K562 (cell line): ENCODE measurements around the gene MMS19. TPM values are rescaled to one million over a fixed set of nuclear protein-coding genes. Genes with fewer than 3 reads are reported as not detected.

Experiments used
- CHD2 ChIP-seq: IDR thresholded peaks from 2 replicates; pipeline ENCODE4 v1.6.1; 2011; ENCODE audit warnings: low read depth, low read length
- CREM ChIP-seq: IDR thresholded peaks from 2 replicates; pipeline ENCODE4 v1.6.1; 2014; ENCODE audit warnings: antibody characterized with exemption, low read depth
- KDM5B ChIP-seq: fragments of 200-600 bp; sonication (generic); IDR thresholded peaks from 2 replicates; pipeline ENCODE4 v1.6.1; 2012; ENCODE audit warnings: low read depth, mild to moderate bottlenecking, moderate library complexity, low read length, control low read depth, inconsistent platforms; ENCODE audit not compliant: insufficient replicate concordance
- LCOR ChIP-seq: sonication (generic); formaldehyde crosslinking; IDR thresholded peaks from 2 replicates; pipeline ENCODE4 v1.8.0; 2022; ENCODE audit warnings: mild to moderate bottlenecking, missing genetic modification reagents
- RCOR1 ChIP-seq, 2 experiments: IDR thresholded peaks; 2 replicates each; pipeline ENCODE4 v1.6.1; 2012; ENCODE audit warnings: low read depth in 2 of 2, low read length in 2 of 2, borderline replicate concordance in 1 of 2, improper control_type of control experiment in 1 of 2
- SPI1 ChIP-seq: IDR thresholded peaks from 2 replicates; pipeline ENCODE4 v1.6.1; 2011; ENCODE audit warnings: low read depth, low read length, control low read depth, borderline replicate concordance
- TAF9B ChIP-seq: fragments of 450-650 bp; IDR thresholded peaks from 2 replicates; pipeline ENCODE4 v1.6.1; 2018; ENCODE audit warnings: mild to moderate bottlenecking; ENCODE audit not compliant: partially characterized antibody
- ZNF583 ChIP-seq: fragments of 250-450 bp; sonication (Bioruptor Pico); IDR thresholded peaks from 2 replicates; pipeline ENCODE4 v1.4.0; 2020
- polyA plus RNA-seq, 8 experiments: library from polyadenylated mRNA; depleted of rRNA in 4 of 8; stranded (reverse) in 5 of 8; unstranded in 3 of 8; fragments of >200 nt; fragmentation: Nextera tagmentation in 2 of 8; fragmentation: Illumina TruSeq in 1 of 8; extraction: Ambion mirVana in 2 of 8; extraction: Trizol in 1 of 8; gene quantifications; 2 replicates each; pipeline versions ENCODE4 v1.2.1 to v1.2.3, GENCODE V29; 2011 to 2014; ENCODE audit warnings: inconsistent platforms in 1 of 8, missing spikeins in 1 of 8
- total RNA-seq, 7 experiments: library from RNA; depleted of rRNA in 6 of 7; stranded (reverse); fragments of >200 nt in 6 of 7; fragmentation: Illumina TruSeq in 2 of 7; extraction: Trizol in 2 of 7; gene quantifications; 2 replicates each; pipeline versions ENCODE4 v1.2.1 to v1.2.3, GENCODE V29; 2011 to 2021; ENCODE audit warnings: low replicate concordance in 1 of 7
- TF ChIP-seq, protein P1 (sequence below): sonication (generic); formaldehyde crosslinking; IDR thresholded peaks from 2 replicates; pipeline ENCODE4 v1.8.0; 2022; ENCODE audit warnings: mild to moderate bottlenecking, missing genetic modification reagents
- TF ChIP-seq, protein P2 (sequence below): fragments of 250-450 bp; sonication (Bioruptor Pico); IDR thresholded peaks from 2 replicates; pipeline ENCODE4 v1.4.0; 2020; ENCODE audit warnings: mild to moderate bottlenecking, moderate library complexity

Gene MMS19
- total and polyA plus RNA-seq, 9 of the 15 experiments (the other 6 are each of a cell fraction or from before 2014, with no cell fraction given): 40.1 to 110 (median 62.9) TPM

DNA sequence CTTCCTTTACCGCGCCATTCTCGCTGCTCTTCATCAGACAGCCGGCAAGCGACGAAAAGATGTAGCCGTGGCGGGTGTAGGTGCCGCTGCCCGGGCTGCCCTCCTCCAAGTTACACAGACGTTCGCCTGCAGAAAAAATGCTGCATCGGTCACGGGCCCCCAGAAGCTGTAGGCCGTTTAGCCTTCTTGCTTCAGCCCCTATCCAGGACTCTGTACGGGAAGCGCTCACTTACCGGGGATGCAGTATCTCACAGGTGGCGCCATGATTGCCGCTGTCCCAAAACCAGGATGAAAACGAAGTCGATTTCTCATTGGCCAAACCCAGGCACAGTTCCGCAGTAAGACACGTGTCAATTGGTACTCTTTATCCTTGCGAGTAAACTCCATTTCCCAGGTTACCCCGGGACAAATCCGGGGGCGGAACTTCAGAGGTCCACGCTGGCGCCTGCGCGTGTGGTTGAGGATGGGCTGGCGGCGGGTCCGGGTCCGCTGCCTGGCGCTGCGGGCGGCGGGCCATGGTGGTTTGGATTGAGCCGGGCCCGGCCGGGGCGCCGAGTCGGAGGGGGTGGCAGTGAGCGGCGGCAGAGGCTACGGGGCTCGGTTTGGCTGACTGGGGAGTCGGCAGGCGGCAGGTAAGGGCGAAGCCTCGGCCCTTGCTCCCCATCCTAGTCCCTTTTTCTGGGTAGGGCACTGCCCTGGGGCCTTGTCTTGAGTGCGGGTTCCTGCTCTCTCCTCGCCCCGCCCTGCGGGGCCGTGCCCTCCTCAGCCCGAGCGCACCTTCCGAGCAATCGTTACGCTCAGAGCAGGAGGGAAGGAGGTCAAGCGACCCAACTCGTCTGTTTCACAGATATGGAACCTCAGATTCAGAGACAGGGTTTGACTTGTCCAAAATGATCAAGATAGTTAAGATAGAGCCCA is 52.2 kb downstream of the MMS19 start, which contains the start of the genes EXOSC1 and ZDHHC16 (continued):
- TF ChIP-seq, protein P1, sequence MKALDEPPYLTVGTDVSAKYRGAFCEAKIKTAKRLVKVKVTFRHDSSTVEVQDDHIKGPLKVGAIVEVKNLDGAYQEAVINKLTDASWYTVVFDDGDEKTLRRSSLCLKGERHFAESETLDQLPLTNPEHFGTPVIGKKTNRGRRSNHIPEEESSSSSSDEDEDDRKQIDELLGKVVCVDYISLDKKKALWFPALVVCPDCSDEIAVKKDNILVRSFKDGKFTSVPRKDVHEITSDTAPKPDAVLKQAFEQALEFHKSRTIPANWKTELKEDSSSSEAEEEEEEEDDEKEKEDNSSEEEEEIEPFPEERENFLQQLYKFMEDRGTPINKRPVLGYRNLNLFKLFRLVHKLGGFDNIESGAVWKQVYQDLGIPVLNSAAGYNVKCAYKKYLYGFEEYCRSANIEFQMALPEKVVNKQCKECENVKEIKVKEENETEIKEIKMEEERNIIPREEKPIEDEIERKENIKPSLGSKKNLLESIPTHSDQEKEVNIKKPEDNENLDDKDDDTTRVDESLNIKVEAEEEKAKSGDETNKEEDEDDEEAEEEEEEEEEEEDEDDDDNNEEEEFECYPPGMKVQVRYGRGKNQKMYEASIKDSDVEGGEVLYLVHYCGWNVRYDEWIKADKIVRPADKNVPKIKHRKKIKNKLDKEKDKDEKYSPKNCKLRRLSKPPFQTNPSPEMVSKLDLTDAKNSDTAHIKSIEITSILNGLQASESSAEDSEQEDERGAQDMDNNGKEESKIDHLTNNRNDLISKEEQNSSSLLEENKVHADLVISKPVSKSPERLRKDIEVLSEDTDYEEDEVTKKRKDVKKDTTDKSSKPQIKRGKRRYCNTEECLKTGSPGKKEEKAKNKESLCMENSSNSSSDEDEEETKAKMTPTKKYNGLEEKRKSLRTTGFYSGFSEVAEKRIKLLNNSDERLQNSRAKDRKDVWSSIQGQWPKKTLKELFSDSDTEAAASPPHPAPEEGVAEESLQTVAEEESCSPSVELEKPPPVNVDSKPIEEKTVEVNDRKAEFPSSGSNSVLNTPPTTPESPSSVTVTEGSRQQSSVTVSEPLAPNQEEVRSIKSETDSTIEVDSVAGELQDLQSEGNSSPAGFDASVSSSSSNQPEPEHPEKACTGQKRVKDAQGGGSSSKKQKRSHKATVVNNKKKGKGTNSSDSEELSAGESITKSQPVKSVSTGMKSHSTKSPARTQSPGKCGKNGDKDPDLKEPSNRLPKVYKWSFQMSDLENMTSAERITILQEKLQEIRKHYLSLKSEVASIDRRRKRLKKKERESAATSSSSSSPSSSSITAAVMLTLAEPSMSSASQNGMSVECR (CRISPR knock-in tag): 0 out of 2 replicates have a peak, but pooled peaks have one; percentile 63
- TF ChIP-seq SPI1 (peak; percentile 50; the same call in 1 of the 2 replicates), ZNF583 (CRISPR knock-in tag) (no peak), CREM (peak; percentile 67), LCOR (CRISPR knock-in tag) (peak; percentile 100), KDM5B (peak; percentile 68), TAF9B (peak; percentile 53), CHD2 (peak; percentile 57), RCOR1 (IDR thresholded peaks at IDR 0.05; ENCODE audit: borderline replicate concordance in 1 of 2, low read depth in 2 of 2, low read length in 2 of 2) (no peak)
- TF ChIP-seq, protein P2, sequence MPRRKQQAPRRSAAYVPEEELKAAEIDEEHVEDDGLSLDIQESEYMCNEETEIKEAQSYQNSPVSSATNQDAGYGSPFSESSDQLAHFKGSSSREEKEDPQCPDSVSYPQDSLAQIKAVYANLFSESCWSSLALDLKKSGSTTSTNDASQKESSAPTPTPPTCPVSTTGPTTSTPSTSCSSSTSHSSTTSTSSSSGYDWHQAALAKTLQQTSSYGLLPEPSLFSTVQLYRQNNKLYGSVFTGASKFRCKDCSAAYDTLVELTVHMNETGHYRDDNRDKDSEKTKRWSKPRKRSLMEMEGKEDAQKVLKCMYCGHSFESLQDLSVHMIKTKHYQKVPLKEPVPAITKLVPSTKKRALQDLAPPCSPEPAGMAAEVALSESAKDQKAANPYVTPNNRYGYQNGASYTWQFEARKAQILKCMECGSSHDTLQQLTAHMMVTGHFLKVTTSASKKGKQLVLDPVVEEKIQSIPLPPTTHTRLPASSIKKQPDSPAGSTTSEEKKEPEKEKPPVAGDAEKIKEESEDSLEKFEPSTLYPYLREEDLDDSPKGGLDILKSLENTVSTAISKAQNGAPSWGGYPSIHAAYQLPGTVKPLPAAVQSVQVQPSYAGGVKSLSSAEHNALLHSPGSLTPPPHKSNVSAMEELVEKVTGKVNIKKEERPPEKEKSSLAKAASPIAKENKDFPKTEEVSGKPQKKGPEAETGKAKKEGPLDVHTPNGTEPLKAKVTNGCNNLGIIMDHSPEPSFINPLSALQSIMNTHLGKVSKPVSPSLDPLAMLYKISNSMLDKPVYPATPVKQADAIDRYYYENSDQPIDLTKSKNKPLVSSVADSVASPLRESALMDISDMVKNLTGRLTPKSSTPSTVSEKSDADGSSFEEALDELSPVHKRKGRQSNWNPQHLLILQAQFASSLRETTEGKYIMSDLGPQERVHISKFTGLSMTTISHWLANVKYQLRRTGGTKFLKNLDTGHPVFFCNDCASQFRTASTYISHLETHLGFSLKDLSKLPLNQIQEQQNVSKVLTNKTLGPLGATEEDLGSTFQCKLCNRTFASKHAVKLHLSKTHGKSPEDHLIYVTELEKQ (CRISPR knock-in tag): no peak
